HFFc6 (cell line): ENCODE data around the gene ACAD8. TPM values are rescaled to one million over a fixed set of nuclear protein-coding genes. Genes with fewer than 3 reads are reported as not detected.

Experiments used
- DNase-seq: peaks from one replicate; pipeline ENCODE4 v3.0.0-alpha.2; 2018
- H3K27ac Mint-ChIP-seq: 2 replicates; pipeline ENCODE4 v1.8.0; 2020; ENCODE audit warnings: mild to moderate bottlenecking, mixed read lengths
- H3K27me3 Mint-ChIP-seq: 2 replicates; pipeline ENCODE4 v1.8.0; 2021; ENCODE audit warnings: mild to moderate bottlenecking, moderate library complexity, mixed read lengths; ENCODE audit not compliant: insufficient read depth
- H3K36me3 Mint-ChIP-seq: 2 replicates; pipeline ENCODE4 v1.8.0; 2021; ENCODE audit warnings: low read depth, mixed read lengths
- H3K4me1 Mint-ChIP-seq: 2 replicates; pipeline ENCODE4 v1.8.0; 2020; ENCODE audit warnings: low read depth, mixed read lengths
- H3K4me3 Mint-ChIP-seq: 2 replicates; pipeline ENCODE4 v1.8.0; 2020; ENCODE audit warnings: mild to moderate bottlenecking, moderate library complexity, mixed read lengths
- H3K9me3 Mint-ChIP-seq: 2 replicates; pipeline ENCODE4 v1.8.0; 2020; ENCODE audit warnings: mild to moderate bottlenecking, mixed read lengths
- CTCF ChIP-seq: fragments of 200-600 bp; sonication (generic); IDR thresholded peaks from 2 replicates; pipeline ENCODE4 v1.5.0; 2021; ENCODE audit warnings: antibody characterized with exemption, mild to moderate bottlenecking
- total RNA-seq, 6 experiments: library from RNA; stranded (reverse); fragmentation: NEBNext Ultra II Directional; extraction: Animal tissue kit (Norgen Biotek cat#: 25700); gene quantifications; 2 replicates in 1 of 6; 3 replicates in 5 of 6; pipeline ENCODE4 v1.2.3, GENCODE V29; 2021

Gene ACAD8
- total RNA-seq, 6 experiments from 2014 or later, result 11.8 to 15.7 (median 13.8) TPM

DNA sequence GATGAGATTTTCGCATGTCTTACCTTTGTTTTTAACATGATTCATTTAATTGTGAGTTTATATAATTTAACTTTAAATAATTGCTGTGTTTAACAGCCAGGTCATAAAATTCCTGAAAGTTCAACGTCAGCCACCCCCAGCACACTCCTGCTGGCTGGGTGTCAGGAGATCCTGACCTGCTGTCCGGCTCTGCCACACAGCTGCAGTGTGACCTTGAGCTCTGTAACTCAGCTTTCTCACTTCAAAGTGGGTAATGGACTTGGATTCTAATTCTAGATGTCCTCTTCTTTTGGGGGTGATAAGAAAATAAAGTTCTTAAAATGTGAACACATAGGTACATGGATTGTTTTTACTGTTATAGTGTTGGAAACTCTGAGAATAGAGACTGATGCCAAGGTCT lies 18.0 kb upstream of the ACAD8 start:
- H3K4me3 Mint-ChIP-seq, result no peak overlapping the region
- H3K9me3 Mint-ChIP-seq, result no peaks in the 10 kb centered on the region
- H3K4me1 Mint-ChIP-seq, result peaks cover 23% of the 10 kb centered on the region
- H3K27me3 Mint-ChIP-seq, result no peaks in the 10 kb centered on the region
- no peak for TF ChIP-seq CTCF
- H3K27ac Mint-ChIP-seq, result no peak overlapping the region
- H3K36me3 Mint-ChIP-seq, result peaks cover 17% of the 10 kb centered on the region
- DNase-seq, result no peak

DNA sequence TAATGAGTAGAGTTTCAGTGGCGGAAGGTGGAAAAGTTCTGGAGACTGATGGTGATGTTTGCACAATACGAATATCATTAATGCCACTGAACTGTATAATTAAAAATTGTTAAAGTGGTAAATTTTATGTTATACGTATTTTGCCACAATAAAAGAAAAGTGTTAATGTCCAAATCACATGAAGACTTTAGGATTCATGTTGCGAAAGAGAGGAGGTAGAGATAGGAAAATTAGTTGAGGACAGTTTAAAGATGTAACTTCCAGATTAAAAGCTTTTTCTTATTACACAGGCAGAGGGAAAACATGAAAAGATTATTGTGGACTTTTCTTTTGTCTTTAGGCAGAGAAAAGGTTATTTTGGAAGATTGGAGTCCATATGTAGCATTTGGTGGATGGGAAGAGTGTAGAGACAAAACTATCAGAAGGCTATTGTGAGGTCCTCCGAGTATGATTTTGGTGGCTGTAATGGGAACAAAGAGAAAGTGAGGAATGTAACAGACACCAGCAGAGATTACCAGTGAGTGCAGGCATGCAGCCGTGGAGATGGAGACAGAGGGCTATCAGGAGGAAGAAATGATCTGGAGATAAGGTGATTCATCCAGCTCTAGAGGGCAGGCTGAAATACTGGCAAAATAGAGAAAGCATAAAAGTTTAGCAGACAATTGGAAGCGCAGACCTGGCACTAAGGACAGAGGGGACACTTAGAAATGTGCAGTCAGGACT lies 16.4 kb upstream of the ACAD8 start:
- DNase-seq, result peak; percentile 55
- H3K36me3 Mint-ChIP-seq, result peaks cover 17% of the 10 kb centered on the region
- H3K4me1 Mint-ChIP-seq, result peaks cover 18% of the 10 kb centered on the region
- H3K27me3 Mint-ChIP-seq, result no peaks in the 10 kb centered on the region
- H3K9me3 Mint-ChIP-seq, result no peaks in the 10 kb centered on the region
- H3K27ac Mint-ChIP-seq, result no peak overlapping the region; the same call in 1 of the 2 replicates
- peak overlapping the region; percentile 4; the same call in 1 of the 2 replicates for H3K4me3 Mint-ChIP-seq
- no peak for TF ChIP-seq CTCF

- H3K27ac Mint-ChIP-seq, result no peak overlapping the region; the same call in 1 of the 2 replicates
- peaks cover 19% of the 10 kb centered on the region for H3K36me3 Mint-ChIP-seq
- DNase-seq, result no peak
- no peaks in the 10 kb centered on the region for H3K9me3 Mint-ChIP-seq
- TF ChIP-seq CTCF, result no peak
- H3K27me3 Mint-ChIP-seq, result no peaks in the 10 kb centered on the region
- H3K4me3 Mint-ChIP-seq, result no peak overlapping the region; the same call in 1 of the 2 replicates
- peaks cover 17% of the 10 kb centered on the region for H3K4me1 Mint-ChIP-seq
Measured at GRCh38 chr11:134237557-134237922, 15.8 kb upstream of the ACAD8 start.

- TF ChIP-seq CTCF, result no peak
- no peaks in the 10 kb centered on the region for H3K27me3 Mint-ChIP-seq
- DNase-seq, result no peak
- H3K9me3 Mint-ChIP-seq, result no peaks in the 10 kb centered on the region
- peaks cover 14% of the 10 kb centered on the region for H3K4me1 Mint-ChIP-seq
- peaks cover 26% of the 10 kb centered on the region for H3K36me3 Mint-ChIP-seq
- no peak overlapping the region for H3K27ac Mint-ChIP-seq
- H3K4me3 Mint-ChIP-seq, result no peak overlapping the region
Measured at GRCh38 chr11:134238956-134239355, 14.4 kb upstream of the ACAD8 start.

DNA sequence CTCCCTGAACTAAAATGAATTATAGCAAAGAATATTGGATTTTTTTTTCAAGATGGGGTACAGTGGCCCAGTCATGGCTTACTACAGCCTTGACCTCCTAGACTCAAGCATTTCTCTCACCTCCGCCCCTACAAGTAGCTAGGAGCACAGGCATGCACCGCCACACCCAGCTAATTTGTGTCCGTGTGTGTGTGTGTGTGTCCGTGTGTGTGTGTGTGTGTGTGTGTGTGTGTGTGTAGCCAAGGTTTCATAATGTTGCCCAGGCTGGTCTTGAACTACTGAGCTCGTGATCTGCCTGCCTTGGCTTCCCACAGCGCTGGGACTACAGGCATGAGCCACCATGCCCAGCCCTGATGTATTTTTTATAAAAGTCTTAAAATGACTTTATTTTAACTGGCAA lies 12.8 kb upstream of the ACAD8 start:
- Mint-ChIP-seq H3K27ac (no peak overlapping the region), H3K36me3 (peaks cover 32% of the 10 kb centered on the region), H3K27me3 (no peaks in the 10 kb centered on the region), H3K4me1 (peaks cover 14% of the 10 kb centered on the region), H3K9me3 (no peaks in the 10 kb centered on the region), H3K4me3 (no peak overlapping the region)
- TF ChIP-seq CTCF, result no peak
- no peak for DNase-seq
